ENCODE data around the gene STXBP1.
A peak's percentile ranks its signal among the peaks of the same experiment; 100 is the strongest.
"Not testable (repeated sequence)": the region's sequence is repeated elsewhere in the genome, so short reads cannot be mapped to it uniquely, and the experiment has no call there.

Gene STXBP1

GRCh38 chr9:127578952-127579853, 32.9 kb upstream of the STXBP1 start:
- peak; percentile 74 for DNase-seq

GRCh38 chr9:127580366-127580765, 31.7 kb upstream of the STXBP1 start:
- DNase-seq: no peak

- no peak for DNase-seq
Measured at GRCh38 chr9:127580879-127581475, 31.1 kb upstream of the STXBP1 start.

- DNase-seq: not testable (repeated sequence)
Measured at GRCh38 chr9:127584474-127584805, 27.6 kb upstream of the STXBP1 start.

GRCh38 chr9:127585161-127585819, 26.8 kb upstream of the STXBP1 start:
- no peak for DNase-seq

- no peak for DNase-seq
Measured at GRCh38 chr9:127586096-127586495, 26.0 kb upstream of the STXBP1 start.

- DNase-seq: peak; percentile 42
Measured at GRCh38 chr9:127586537-127586936, 25.5 kb upstream of the STXBP1 start.

- no peak for DNase-seq
Measured at GRCh38 chr9:127587966-127588365, 24.1 kb upstream of the STXBP1 start.

GRCh38 chr9:127588740-127589506, 23.2 kb upstream of the STXBP1 start:
- no peak for DNase-seq

- DNase-seq: peak; percentile 66
Measured at GRCh38 chr9:127589955-127590370, 22.1 kb upstream of the STXBP1 start.

- DNase-seq: no peak
Measured at GRCh38 chr9:127595611-127596010, 16.5 kb upstream of the STXBP1 start.

- no peak for DNase-seq
Measured at GRCh38 chr9:127598839-127599549, 13.1 kb upstream of the STXBP1 start.

- DNase-seq: no peak
Measured at GRCh38 chr9:127599550-127599891, 12.6 kb upstream of the STXBP1 start.

- DNase-seq: no peak
Measured at GRCh38 chr9:127603226-127603625, 8.9 kb upstream of the STXBP1 start.

GRCh38 chr9:127606043-127606442, 6.0 kb upstream of the STXBP1 start:
- no peak for DNase-seq

- peak; percentile 74 for DNase-seq
Measured at GRCh38 chr9:127608104-127608966, 3.7 kb upstream of the STXBP1 start.

GRCh38 chr9:127611603-127611898, 526 bp upstream of the STXBP1 start:
- no peak for DNase-seq

- no peak for DNase-seq
Measured at GRCh38 chr9:127612939-127613582, 984 bp downstream of the STXBP1 start.

GRCh38 chr9:127613583-127613954, 1.5 kb downstream of the STXBP1 start:
- DNase-seq: no peak

GRCh38 chr9:127614961-127615360, 2.9 kb downstream of the STXBP1 start:
- no peak for DNase-seq

- not testable (repeated sequence) for DNase-seq
Measured at GRCh38 chr9:127621339-127621970, 9.4 kb downstream of the STXBP1 start.
